ENCODE results near the gene BCAP31. TPM values are rescaled to one million over a fixed set of nuclear protein-coding genes. Genes with fewer than 3 reads are reported as not detected.

Gene BCAP31
- total RNA-seq, 2 experiments from 2014 or later, result 162 TPM

DNA sequence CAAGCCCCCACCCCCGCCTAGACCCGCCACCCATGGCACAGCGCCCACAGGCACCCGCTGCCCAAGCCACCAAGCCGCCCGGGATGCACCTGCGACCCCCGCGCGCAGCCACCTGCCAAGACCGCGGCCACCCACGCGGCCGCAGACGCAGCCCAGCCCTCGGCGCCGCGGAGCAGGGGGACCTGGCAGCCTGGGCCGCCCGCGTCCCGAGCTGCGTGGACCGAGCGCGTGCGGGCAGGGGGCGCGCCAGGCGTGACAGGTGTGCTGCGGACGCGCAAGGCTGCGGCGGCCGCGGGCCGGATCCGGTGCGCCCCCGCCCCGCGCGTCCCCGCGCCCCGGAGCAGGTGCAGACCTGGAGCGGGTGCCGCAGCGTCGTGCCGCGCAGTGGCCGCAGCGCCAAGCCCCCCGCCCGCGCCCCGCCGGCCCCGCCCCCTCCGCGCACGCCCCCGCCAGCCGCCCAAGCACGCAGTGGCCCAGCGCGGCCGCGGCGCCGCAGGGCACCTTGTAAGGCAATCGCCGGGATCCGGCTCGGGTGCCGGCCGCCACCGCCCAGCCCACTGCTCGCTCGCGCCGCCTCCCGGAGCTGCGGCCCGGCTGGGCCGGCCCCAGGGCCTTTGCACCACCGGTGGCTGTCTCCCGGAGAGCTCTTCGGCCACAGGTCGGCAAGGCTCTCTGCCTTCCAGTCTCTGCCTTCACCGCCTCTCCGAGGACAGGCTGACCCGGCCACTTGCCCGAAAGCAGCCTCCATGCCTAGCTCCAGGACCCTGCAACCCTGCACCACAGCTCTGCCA, 50.6 kb downstream of the BCAP31 start, which contains the start of gene PNCK:
TSS of gene PNCK (minus strand) at position 386 of the 791 bp plus-strand sequence. CDS start 737 bp downstream, outside the sequence.
- H3K36me3 Mint-ChIP-seq (ENCODE audit: low read depth), result no peaks in the 10 kb centered on the region
- no peaks in the 10 kb centered on the region for H3K9me3 Mint-ChIP-seq
- H3K27me3 Mint-ChIP-seq, result peaks cover 24% of the 10 kb centered on the region
- ChIA-PET CTCF (interaction anchor here (1.3 kb wide), 1 partner anchor 64 kb away, joined by 3 read pairs; no protein-coding TSS in a partner anchor), POLR2A (no interaction called here)
- no peak for DNase-seq
- H3K27ac Mint-ChIP-seq, result no peak within 1 kb of the TSS
- H3K4me1 Mint-ChIP-seq, result no peaks in the 10 kb centered on the region
- H3K4me3 Mint-ChIP-seq, result no peak within 1 kb of the TSS

GRCh38 chrX:153672531-153673427, 51.4 kb downstream of the BCAP31 start:
- Mint-ChIP-seq H3K4me1 (peaks cover 4% of the 10 kb centered on the region), H3K9me3 (no peaks in the 10 kb centered on the region), H3K27ac (no peak overlapping the region), H3K4me3 (no peak overlapping the region), H3K36me3 (ENCODE audit: low read depth) (no peaks in the 10 kb centered on the region), H3K27me3 (peaks cover 24% of the 10 kb centered on the region)
- POLR2A ChIA-PET, result no interaction called here
- CTCF ChIA-PET, result interaction anchor here (1.3 kb wide), 1 partner anchor 63 kb away, joined by 3 read pairs; no protein-coding TSS in a partner anchor
- no peak for DNase-seq

- no peaks in the 10 kb centered on the region for H3K9me3 Mint-ChIP-seq
- no peaks in the 10 kb centered on the region for H3K36me3 Mint-ChIP-seq (ENCODE audit: low read depth)
- DNase-seq, result no peak
- H3K4me3 Mint-ChIP-seq, result no peak overlapping the region
- CTCF ChIA-PET, result interaction anchor here (0.9 kb wide), 1 partner anchor 63 kb away, joined by 3 read pairs; no protein-coding TSS in a partner anchor
- no peak overlapping the region for H3K27ac Mint-ChIP-seq
- H3K4me1 Mint-ChIP-seq, result peaks cover 7% of the 10 kb centered on the region
- H3K27me3 Mint-ChIP-seq, result peaks cover 22% of the 10 kb centered on the region
- POLR2A ChIA-PET, result no interaction called here
Measured at GRCh38 chrX:153671589-153672530, 52.3 kb downstream of the BCAP31 start.

GRCh38 chrX:153670748-153671588, 53.2 kb downstream of the BCAP31 start:
- Mint-ChIP-seq H3K9me3 (no peaks in the 10 kb centered on the region), H3K36me3 (ENCODE audit: low read depth) (no peaks in the 10 kb centered on the region), H3K27ac (no peak overlapping the region), H3K4me3 (no peak overlapping the region), H3K4me1 (peaks cover 7% of the 10 kb centered on the region), H3K27me3 (peaks cover 22% of the 10 kb centered on the region)
- DNase-seq, result no peak
- POLR2A ChIA-PET, result no interaction called here
- CTCF ChIA-PET, result interaction anchor here (0.9 kb wide), 2 partner anchors 8 to 62 kb away, joined by 3 read pairs; no protein-coding TSS in a partner anchor

DNA sequence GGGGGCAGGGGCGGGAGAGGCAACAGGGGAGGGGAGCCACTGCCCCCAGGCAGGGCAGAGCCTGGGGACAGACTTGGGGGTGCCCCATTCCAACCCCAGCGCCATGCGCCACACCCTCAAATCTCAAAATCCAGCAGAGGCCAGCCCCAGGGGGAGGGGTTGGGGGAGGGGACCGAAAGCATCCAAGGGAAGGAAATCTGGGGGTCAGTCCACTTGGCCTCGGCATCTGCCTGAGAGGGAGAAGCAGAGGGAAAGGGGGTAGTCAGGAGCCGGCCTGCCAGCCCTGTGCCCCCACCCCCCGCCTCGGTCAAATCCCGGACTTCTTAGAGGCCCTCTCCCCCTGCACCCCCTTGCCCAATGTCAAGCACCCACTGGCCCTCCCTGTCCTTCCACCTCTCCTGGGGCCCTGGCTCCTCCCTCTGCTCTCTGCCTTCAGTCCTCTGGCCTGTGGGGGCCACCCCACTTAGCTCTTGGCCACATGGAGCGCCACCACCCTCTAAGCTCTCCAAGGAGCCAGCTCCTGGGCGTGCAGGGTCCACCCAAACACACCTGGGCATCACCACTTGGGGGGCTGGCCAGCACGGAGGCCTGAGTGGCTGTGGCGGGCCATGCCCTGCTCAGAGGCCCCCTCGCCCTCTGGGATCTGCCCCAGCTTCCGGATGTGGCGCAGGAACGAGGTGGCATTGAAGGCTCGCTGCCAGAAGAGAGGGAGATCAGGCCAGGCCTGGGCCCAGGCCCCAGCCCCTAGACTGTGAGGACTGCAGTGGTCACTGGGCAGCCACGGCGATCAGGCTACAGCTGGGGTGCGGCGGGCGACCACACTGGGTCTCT, 54.1 kb downstream of the BCAP31 start:
- Mint-ChIP-seq H3K9me3 (no peaks in the 10 kb centered on the region), H3K4me3 (no peak overlapping the region), H3K27me3 (peaks cover 24% of the 10 kb centered on the region), H3K36me3 (ENCODE audit: low read depth) (no peaks in the 10 kb centered on the region), H3K4me1 (peaks cover 7% of the 10 kb centered on the region), H3K27ac (no peak overlapping the region)
- ChIA-PET CTCF (interaction anchor here (0.9 kb wide), 2 partner anchors 9 to 61 kb away, joined by 3 read pairs; no protein-coding TSS in a partner anchor), POLR2A (no interaction called here)
- DNase-seq, result no peak

- ChIA-PET CTCF (interaction anchor here (1.0 to 4.4 kb wide), 4 partner anchors 18 to 727 kb away, joined by 3 to 38 read pairs (median 10); partner anchors contain the start of gene SLC6A8), POLR2A (interaction anchor here (0.7 kb wide), 1 partner anchor 89 kb away, joined by 3 read pairs; no protein-coding TSS in a partner anchor)
- DNase-seq, result peak; percentile 41
- no peaks in the 10 kb centered on the region for H3K9me3 Mint-ChIP-seq
- H3K4me1 Mint-ChIP-seq, result peaks cover 7% of the 10 kb centered on the region
- peaks cover 23% of the 10 kb centered on the region for H3K27me3 Mint-ChIP-seq
- H3K36me3 Mint-ChIP-seq (ENCODE audit: low read depth), result no peaks in the 10 kb centered on the region
- no peak overlapping the region for H3K4me3 Mint-ChIP-seq
- H3K27ac Mint-ChIP-seq, result no peak overlapping the region
Measured at GRCh38 chrX:153669174-153669890, 54.9 kb downstream of the BCAP31 start.

GRCh38 chrX:153668423-153669173, 55.6 kb downstream of the BCAP31 start:
- peaks cover 20% of the 10 kb centered on the region for H3K27me3 Mint-ChIP-seq
- H3K27ac Mint-ChIP-seq, result no peak overlapping the region
- H3K4me1 Mint-ChIP-seq, result peaks cover 7% of the 10 kb centered on the region
- no peaks in the 10 kb centered on the region for H3K9me3 Mint-ChIP-seq
- DNase-seq, result no peak
- CTCF ChIA-PET, result interaction anchor here (0.7 to 4.4 kb wide), 19 partner anchors 11 to 727 kb away, joined by 3 to 38 read pairs (median 5); partner anchors contain the start of genes CCNQ, HAUS7 and SLC6A8
- H3K4me3 Mint-ChIP-seq, result no peak overlapping the region
- POLR2A ChIA-PET, result interaction anchor here (0.7 kb wide), 1 partner anchor 88 kb away, joined by 3 read pairs; no protein-coding TSS in a partner anchor
- no peaks in the 10 kb centered on the region for H3K36me3 Mint-ChIP-seq (ENCODE audit: low read depth)

- Mint-ChIP-seq H3K36me3 (ENCODE audit: low read depth) (no peaks in the 10 kb centered on the region), H3K4me1 (peaks cover 7% of the 10 kb centered on the region), H3K27me3 (peaks cover 20% of the 10 kb centered on the region), H3K9me3 (no peaks in the 10 kb centered on the region), H3K4me3 (peak overlapping the region; percentile 65), H3K27ac (no peak overlapping the region)
- ChIA-PET CTCF (interaction anchor here (0.7 to 4.4 kb wide), 20 partner anchors 11 to 726 kb away, joined by 3 to 38 read pairs (median 4); partner anchors contain the start of genes CCNQ and HAUS7), POLR2A (no interaction called here)
- peak; percentile 81 for DNase-seq
Measured at GRCh38 chrX:153667956-153668396, 56.2 kb downstream of the BCAP31 start.

- DNase-seq, result no peak
- H3K4me3 Mint-ChIP-seq, result peak overlapping the region; percentile 65
- no peaks in the 10 kb centered on the region for H3K36me3 Mint-ChIP-seq (ENCODE audit: low read depth)
- peaks cover 7% of the 10 kb centered on the region for H3K4me1 Mint-ChIP-seq
- POLR2A ChIA-PET, result no interaction called here
- CTCF ChIA-PET, result interaction anchor here (1.0 to 4.4 kb wide), 21 partner anchors 10 to 725 kb away, joined by 3 to 38 read pairs (median 5); partner anchors contain the start of gene CCNQ
- H3K27ac Mint-ChIP-seq, result no peak overlapping the region
- H3K9me3 Mint-ChIP-seq, result no peaks in the 10 kb centered on the region
- H3K27me3 Mint-ChIP-seq, result peaks cover 19% of the 10 kb centered on the region
Measured at GRCh38 chrX:153667281-153667955, 56.8 kb downstream of the BCAP31 start.
